Head of caudate nucleus (tissue), 42 donors: ENCODE measurements around the gene PIK3C2G.

Experiments
- DNase-seq, 42 donors: peaks; one replicate each; pipeline versions ENCODE4 v3.0.0 to v3.0.0-alpha.2; 2020 to 2021; ENCODE audit warnings: mixed read lengths in 7 of 42
- intact Hi-C: fragments of 100-400 bp; cut with DNase I; formaldehyde crosslinking; loops from one replicate; pipeline ENCODE4 v1.15.0; 2022

Gene PIK3C2G

GRCh38 chr12:18580706-18581105 lies 319.4 kb downstream of the PIK3C2G start:
- intact Hi-C loops, result no loop called here
- DNase-seq, result no peak

- intact Hi-C loops, result no loop called here
- DNase-seq, result no peak
These were observed 320.1 kb downstream of the PIK3C2G start for GRCh38 chr12:18581232-18581962.

- no peak for DNase-seq
- intact Hi-C loops, result no loop called here
These were observed 322.3 kb downstream of the PIK3C2G start for GRCh38 chr12:18583655-18584054.

GRCh38 chr12:18586581-18586980 lies 325.3 kb downstream of the PIK3C2G start:
- DNase-seq, result no peak
- intact Hi-C loops, result no loop called here

- intact Hi-C loops, result no loop called here
- DNase-seq, result no peak
These were observed 328.0 kb downstream of the PIK3C2G start for GRCh38 chr12:18589316-18589715.

GRCh38 chr12:18591473-18591872 lies 330.2 kb downstream of the PIK3C2G start:
- intact Hi-C loops, result no loop called here

GRCh38 chr12:18595412-18595811 lies 334.1 kb downstream of the PIK3C2G start:
- intact Hi-C loops, result no loop called here

More at GRCh38 chr12:18591473-18591872, 330.2 kb downstream of the PIK3C2G start:
- no peak for DNase-seq

GRCh38 chr12:18601962-18602361 lies 340.6 kb downstream of the PIK3C2G start:
- no peak for DNase-seq
- intact Hi-C loops, result no loop called here

More at GRCh38 chr12:18595412-18595811, 334.1 kb downstream of the PIK3C2G start:
- no peak for DNase-seq

GRCh38 chr12:18612971-18613370 lies 351.7 kb downstream of the PIK3C2G start:
- DNase-seq, result no peak
- intact Hi-C loops, result no loop called here

GRCh38 chr12:18620986-18621385 lies 359.7 kb downstream of the PIK3C2G start:
- intact Hi-C loops, result no loop called here
- no peak for DNase-seq

GRCh38 chr12:18629445-18629844 lies 368.1 kb downstream of the PIK3C2G start:
- intact Hi-C loops, result no loop called here
- no peak for DNase-seq

GRCh38 chr12:18629916-18630315 lies 368.6 kb downstream of the PIK3C2G start:
- intact Hi-C loops, result no loop called here
- no peak for DNase-seq

- DNase-seq, result no peak
- intact Hi-C loops, result no loop called here
These were observed 370.0 kb downstream of the PIK3C2G start for GRCh38 chr12:18631339-18631738.

- no peak for DNase-seq
- intact Hi-C loops, result no loop called here
These were observed 371.5 kb downstream of the PIK3C2G start for GRCh38 chr12:18632848-18633247.

GRCh38 chr12:18634382-18634781 lies 373.1 kb downstream of the PIK3C2G start:
- intact Hi-C loops, result no loop called here
- no peak for DNase-seq

GRCh38 chr12:18640321-18640955 lies 379.1 kb downstream of the PIK3C2G start:
- intact Hi-C loops, result no loop called here
- DNase-seq, result no peak

- no peak for DNase-seq
- intact Hi-C loops, result no loop called here
These were observed 382.4 kb downstream of the PIK3C2G start for GRCh38 chr12:18643681-18644080.

- peak in 1 of 42 donors; percentile 9 for DNase-seq
- intact Hi-C loops, result no loop called here
These were observed 383.2 kb downstream of the PIK3C2G start for GRCh38 chr12:18644564-18644963.

GRCh38 chr12:18646286-18646890 lies 385.1 kb downstream of the PIK3C2G start:
- DNase-seq, result no peak
- intact Hi-C loops, result no loop called here

- no peak for DNase-seq
- intact Hi-C loops, result no loop called here
These were observed 390.2 kb downstream of the PIK3C2G start for GRCh38 chr12:18651525-18651924.
